Neural cell (in vitro differentiated cells): ENCODE data around the gene PRKCZ.

ENCODE experiments used
- CTCF ChIP-seq: fragments of 450-650 bp; IDR thresholded peaks from 2 replicates; pipeline ENCODE4 v1.5.1; 2014; ENCODE audit warnings: antibody characterized with exemption, mild to moderate bottlenecking, moderate library complexity; ENCODE audit not compliant: poor library complexity, severe bottlenecking
- EP300 ChIP-seq: fragments of 450-650 bp; conservative IDR thresholded peaks from 2 replicates; pipeline ENCODE4 v1.6.1; 2014; ENCODE audit warnings: antibody characterized with exemption, mild to moderate bottlenecking, moderate library complexity; ENCODE audit not compliant: poor library complexity, severe bottlenecking
- MXI1 ChIP-seq: fragments of 450-650 bp; conservative IDR thresholded peaks from 2 replicates; pipeline ENCODE4 v1.6.1; 2014; ENCODE audit warnings: antibody characterized with exemption, mild to moderate bottlenecking; ENCODE audit not compliant: poor library complexity, severe bottlenecking

GRCh38 chr1:2031546-2032540, 18.4 kb upstream of the PRKCZ start:
- no peak for TF ChIP-seq CTCF
- TF ChIP-seq EP300, result no peak
- TF ChIP-seq MXI1, result no peak
